GM23248 (cell line): ENCODE results near the gene CAMK2D.

Source experiments
- EZH2 ChIP-seq: fragments of 200-600 bp; sonication (generic); IDR thresholded peaks from 2 replicates; pipeline ENCODE4 v1.6.1; 2018; ENCODE audit warnings: antibody characterized with exemption, mild to moderate bottlenecking; ENCODE audit not compliant: insufficient read depth, poor library complexity, severe bottlenecking
- EZH2phosphoT487 ChIP-seq: fragments of 200-600 bp; sonication (generic); IDR thresholded peaks from 2 replicates; pipeline ENCODE4 v1.6.1; 2018; ENCODE audit warnings: antibody characterized with exemption, moderate library complexity, mild to moderate bottlenecking, low read depth; ENCODE audit not compliant: insufficient read depth

DNA sequence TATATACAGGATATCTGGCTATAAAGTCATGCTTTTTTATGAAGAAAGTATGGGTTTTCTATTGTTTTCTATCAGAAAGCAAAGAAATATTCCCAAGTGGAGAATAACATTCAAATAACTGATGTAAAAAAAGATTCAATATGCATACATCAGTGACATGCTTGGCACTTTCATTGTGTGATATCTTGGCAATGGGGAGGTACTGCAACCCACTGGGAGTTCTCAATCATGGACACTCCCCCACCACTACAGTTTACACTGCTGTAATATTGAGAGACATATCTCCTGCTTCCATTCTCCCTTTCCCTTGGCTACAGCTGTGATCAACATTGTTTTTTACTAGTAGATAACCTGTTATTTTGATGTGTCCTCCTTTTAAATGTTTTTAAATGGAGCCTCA, 257.8 kb downstream of the CAMK2D start:
- TF ChIP-seq EZH2: no peak
- no peak for TF ChIP-seq EZH2phosphoT487
